ENCODE results near the gene TLR3.

DNA sequence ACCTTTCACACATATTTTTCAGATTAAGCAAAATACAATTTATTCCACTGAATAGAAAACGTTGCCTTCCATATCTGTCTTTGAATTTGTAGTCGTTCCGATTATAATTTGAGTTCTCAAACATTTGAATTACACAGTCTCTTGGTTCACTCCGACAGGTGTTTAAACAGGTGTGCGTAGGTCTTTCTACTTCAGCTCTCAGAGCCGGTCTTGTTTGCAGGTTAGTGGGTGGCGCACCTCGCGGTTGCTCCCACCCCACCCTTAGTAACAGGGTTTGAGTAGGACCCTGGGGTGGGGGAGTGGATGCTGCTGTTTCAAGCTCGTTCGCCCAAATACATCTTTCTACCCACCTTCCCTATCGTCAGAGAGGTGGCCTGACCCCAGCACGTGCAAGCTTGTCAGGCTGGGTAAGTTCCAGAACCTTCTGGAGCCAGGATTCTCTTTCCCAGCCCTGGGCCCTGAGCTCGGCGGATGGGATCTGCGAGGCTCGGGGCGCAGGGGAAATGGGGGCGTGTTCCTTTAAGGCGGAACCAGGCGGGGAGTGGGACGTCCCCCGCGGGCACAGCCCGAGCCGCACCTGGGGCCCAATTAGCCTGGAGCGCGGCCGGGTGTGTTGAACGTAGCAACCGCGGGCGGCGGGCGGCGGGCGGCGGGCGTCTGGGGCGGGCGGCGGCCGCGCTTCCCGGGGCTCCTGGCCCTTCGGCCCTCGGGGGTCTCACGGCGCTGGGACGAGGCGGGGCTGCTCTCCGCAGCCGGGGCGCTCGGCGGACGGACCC, 35.3 kb downstream of the TLR3 start, which contains the start of gene FAM149A:
- no peak for TF ChIP-seq GATA2 (IDR thresholded peaks at IDR 0.05; ENCODE audit: low read depth, low read length)
- TF ChIP-seq GATA3 (IDR thresholded peaks at IDR 0.05; ENCODE audit: low read depth, low read length): no peak
